Body of pancreas (tissue), 4 donors: ENCODE results near the gene PLXDC2. TPM values are rescaled to one million over a fixed set of nuclear protein-coding genes. Genes with fewer than 3 reads are reported as not detected.

ENCODE experiments used
- ATAC-seq: fragments of 150-250 bp; one replicate; pipeline ENCODE4 v1.9.1; 2016
- DNase-seq, 4 donors: peaks; one replicate each; pipeline ENCODE4 v3.0.0-alpha.2; 2019
- H3K27ac ChIP-seq, 4 donors: fragments of 200-600 bp; sonication (generic); 1 replicate in 3 of 4; 2 replicates in 1 of 4; pipeline versions ENCODE4 v1.5.1 to v1.6.1; 2016 to 2019; ENCODE audit warnings: mild to moderate bottlenecking in 1 of 4, mixed read lengths in 1 of 4, moderate library complexity in 1 of 4
- H3K27me3 ChIP-seq, 2 donors: fragments of 200-600 bp; sonication (generic); one replicate each; pipeline ENCODE4 v1.6.0; 2016; ENCODE audit warnings: mild to moderate bottlenecking in 1 of 2
- H3K36me3 ChIP-seq, 2 donors: fragments of 200-600 bp; sonication (generic); replicated peaks in 1 of 2; 2 replicates each; pipeline ENCODE4 v1.5.1; 2016; ENCODE audit warnings: low read depth in 2 of 2; ENCODE audit not compliant: insufficient read depth in 1 of 2
- H3K4me1 ChIP-seq: fragments of 200-600 bp; sonication (generic); one replicate; pipeline ENCODE4 v1.6.0; 2016
- H3K4me3 ChIP-seq, 2 donors: fragments of 200-600 bp; sonication (generic); 1 replicate in 1 of 2; 2 replicates in 1 of 2; pipeline ENCODE4 v1.5.1; 2016 to 2019
- H3K9me3 ChIP-seq, 3 donors: fragments of 200-600 bp; sonication (generic); 1 replicate in 2 of 3; 2 replicates in 1 of 3; pipeline ENCODE4 v1.5.1; 2016
- CTCF ChIP-seq, 7 experiments: fragments of 450-650 bp in 4 of 7; fragments of 200-600 bp in 3 of 7; sonication (generic) in 3 of 7; IDR thresholded peaks; one replicate each; pipeline ENCODE4 v1.5.1; 2016 to 2019; ENCODE audit warnings: antibody characterized with exemption in 7 of 7
- POLR2A ChIP-seq, 3 donors: fragments of 450-650 bp; IDR thresholded peaks; one replicate each; pipeline ENCODE4 v1.6.1; 2016; ENCODE audit warnings: antibody characterized with exemption in 3 of 3, mild to moderate bottlenecking in 2 of 3
- WGBS, 2 donors: methylation state at CpG; one replicate each; pipeline ENCODE4 v1.1.5; 2017; 5-methylcytosine and 5-hydroxymethylcytosine counted together
- intact Hi-C: fragments of 100-400 bp; cut with DNase I; formaldehyde crosslinking; loops from one replicate; pipeline ENCODE4 v1.15.1; 2023
- total RNA-seq, 2 donors: library from RNA; depleted of rRNA; stranded (reverse); fragments of >200 nt; gene quantifications; one replicate each; pipeline ENCODE4 v1.1.0, GENCODE V29; 2016

PLXDC2 gene
- total RNA-seq, 2 donors from 2014 or later = 8.2 to 13.5 TPM

- H3K27ac ChIP-seq = no peak overlapping the region
- 60 to 72% methylated on average over 3 of the region's 3 CpGs for WGBS, 2 donors
- DNase-seq = no peak
- ATAC-seq = no peak
- no peaks in the 10 kb centered on the region for H3K9me3 ChIP-seq
- no peaks in the 10 kb centered on the region for H3K27me3 ChIP-seq
- H3K4me3 ChIP-seq = no peak overlapping the region
- no peaks in the 10 kb centered on the region for H3K36me3 ChIP-seq
- TF ChIP-seq POLR2A (IDR thresholded peaks at IDR 0.05) = no peak
- no peak for TF ChIP-seq CTCF (IDR thresholded peaks at IDR 0.05)
- intact Hi-C loops = no loop called here
- no peaks in the 10 kb centered on the region for H3K4me1 ChIP-seq
Measured at GRCh38 chr10:19800161-19800560, 16.1 kb upstream of the PLXDC2 start.

GRCh38 chr10:19801369-19801768 is 14.9 kb upstream of the PLXDC2 start:
- no peaks in the 10 kb centered on the region for H3K4me1 ChIP-seq
- ATAC-seq (no peak), DNase-seq (no peak)
- H3K9me3 ChIP-seq = no peaks in the 10 kb centered on the region
- no peak overlapping the region for H3K27ac ChIP-seq
- H3K4me3 ChIP-seq = no peak overlapping the region
- H3K27me3 ChIP-seq = no peaks in the 10 kb centered on the region
- no peaks in the 10 kb centered on the region for H3K36me3 ChIP-seq
- TF ChIP-seq POLR2A (IDR thresholded peaks at IDR 0.05) (no peak), CTCF (IDR thresholded peaks at IDR 0.05) (no peak)
- WGBS, 2 donors = 74 to 80% methylated on average over 4 of the region's 4 CpGs
- intact Hi-C loops = no loop called here

GRCh38 chr10:19803676-19804075 is 12.6 kb upstream of the PLXDC2 start:
- DNase-seq (no peak), ATAC-seq (no peak)
- no peaks in the 10 kb centered on the region for H3K36me3 ChIP-seq
- TF ChIP-seq CTCF (IDR thresholded peaks at IDR 0.05) = no peak
- TF ChIP-seq POLR2A (IDR thresholded peaks at IDR 0.05) = no peak
- no peaks in the 10 kb centered on the region for H3K27me3 ChIP-seq
- no peak overlapping the region for H3K4me3 ChIP-seq
- no peaks in the 10 kb centered on the region for H3K9me3 ChIP-seq
- H3K4me1 ChIP-seq = no peaks in the 10 kb centered on the region
- intact Hi-C loops = no loop called here
- WGBS, 2 donors = 47 to 65% methylated on average over 2 of the region's 2 CpGs
- no peak overlapping the region for H3K27ac ChIP-seq

- H3K4me3 ChIP-seq = no peak overlapping the region
- H3K27me3 ChIP-seq = no peaks in the 10 kb centered on the region
- H3K27ac ChIP-seq = no peak overlapping the region
- TF ChIP-seq CTCF (IDR thresholded peaks at IDR 0.05) (no peak), POLR2A (IDR thresholded peaks at IDR 0.05) (no peak)
- H3K36me3 ChIP-seq = no peaks in the 10 kb centered on the region
- DNase-seq (no peak), ATAC-seq (no peak)
- intact Hi-C loops = no loop called here
- no peaks in the 10 kb centered on the region for H3K9me3 ChIP-seq
- no peaks in the 10 kb centered on the region for H3K4me1 ChIP-seq
- WGBS, 2 donors = 58 to 74% methylated on average over 3 of the region's 3 CpGs
Measured at GRCh38 chr10:19809481-19809880, 6.8 kb upstream of the PLXDC2 start.

- peaks cover 0 to 6% of the 10 kb centered on the region in 2 donors for H3K27me3 ChIP-seq
- DNase-seq (peak in 1 of 4 donors; percentile 25), ATAC-seq (no peak)
- no peaks in the 10 kb centered on the region for H3K36me3 ChIP-seq
- no peaks in the 10 kb centered on the region for H3K9me3 ChIP-seq
- intact Hi-C loops = no loop called here
- 38 to 40% methylated on average over 1 of the region's 1 CpG for WGBS, 2 donors
- peaks cover 17% of the 10 kb centered on the region for H3K4me1 ChIP-seq
- H3K27ac ChIP-seq = no peak overlapping the region
- H3K4me3 ChIP-seq = no peak overlapping the region
- no peak for TF ChIP-seq POLR2A (IDR thresholded peaks at IDR 0.05)
- TF ChIP-seq CTCF (IDR thresholded peaks at IDR 0.05) = peak in 5 of 7 experiments; percentile 15 to 25 (median 20)
Measured at GRCh38 chr10:19811540-19811939, 4.7 kb upstream of the PLXDC2 start.
